Stimulated activated CD4-positive, alpha-beta T cell treated with anti-CD3 and anti-CD28 coated beads, Interleukin-4, amount 100 ng/mL, for 48 hours (primary cell): Measurements from ENCODE around the gene CDON.
A peak's percentile ranks its signal among the peaks of the same experiment; 100 is the strongest.

ENCODE experiments used
- DNase-seq, 2 donors: peaks; one replicate each; pipeline ENCODE4 v3.0.0-alpha.2; 2020; ENCODE audit warnings: low read depth in 2 of 2

CDON gene

GRCh38 chr11:126062679-126063506 is at the start of gene CDON:
CDON (minus strand) TSS chr11:126062866; CDS start chr11:126023476, 39,390 bp downstream.
- peak; percentile 87 to 89 for DNase-seq

- DNase-seq: no peak
These were observed 48.9 kb upstream of the CDON start for GRCh38 chr11:126111458-126112116.

- DNase-seq: no peak
These were observed 47.5 kb upstream of the CDON start for GRCh38 chr11:126109941-126110731.

- DNase-seq: no peak
These were observed 44.1 kb upstream of the CDON start for GRCh38 chr11:126106594-126107328.

- DNase-seq: no peak
These were observed 43.0 kb upstream of the CDON start for GRCh38 chr11:126105748-126106080.

- no peak for DNase-seq
These were observed 42.5 kb upstream of the CDON start for GRCh38 chr11:126105022-126105747.

- no peak for DNase-seq
These were observed 41.8 kb upstream of the CDON start for GRCh38 chr11:126104420-126104819.

- DNase-seq: no peak
These were observed 40.5 kb upstream of the CDON start for GRCh38 chr11:126103150-126103549.

GRCh38 chr11:126102436-126102981 is 39.8 kb upstream of the CDON start:
- no peak for DNase-seq

- no peak for DNase-seq
These were observed 39.2 kb upstream of the CDON start for GRCh38 chr11:126101930-126102283.

GRCh38 chr11:126101251-126101929 is 38.7 kb upstream of the CDON start:
- DNase-seq: no peak

GRCh38 chr11:126100716-126101115 is 38.0 kb upstream of the CDON start:
- DNase-seq: no peak

GRCh38 chr11:126098204-126098769 is 35.6 kb upstream of the CDON start:
- no peak for DNase-seq

GRCh38 chr11:126095745-126096144 is 33.1 kb upstream of the CDON start:
- no peak for DNase-seq

- no peak for DNase-seq
These were observed 27.8 kb upstream of the CDON start for GRCh38 chr11:126090452-126090851.

- no peak for DNase-seq
These were observed 26.3 kb upstream of the CDON start for GRCh38 chr11:126088999-126089398.

GRCh38 chr11:126086248-126086647 is 23.6 kb upstream of the CDON start:
- DNase-seq: no peak

- DNase-seq: no peak
These were observed 21.9 kb upstream of the CDON start for GRCh38 chr11:126084608-126084912.

GRCh38 chr11:126083829-126084607 is 21.4 kb upstream of the CDON start:
- DNase-seq: peak; percentile 1 to 7
